T-helper 1 cell treated with Interleukin-12 subunit alpha and Interleukin-12 subunit beta and Interleukin-4 antibody, amounts not matched to agents 30 ng/mL and 1 ng/mL, for 36 hours (primary cell): Measurements from ENCODE around the gene LRP1B. TPM values are rescaled to one million over a fixed set of nuclear protein-coding genes. Genes with fewer than 3 reads are reported as not detected.

Experiments
- intact Hi-C: fragments of 100-400 bp; cut with micrococcal nuclease; formaldehyde crosslinking; loops from one replicate; pipeline ENCODE4 v1.15.1; 2024
- total RNA-seq: library from RNA; stranded (reverse); gene quantifications from 2 replicates; pipeline ENCODE4 v1.2.3, GENCODE V29; 2022

Gene LRP1B
- not detected in 2 replicates for total RNA-seq

GRCh38 chr2:142131010-142131669, at the start of gene LRP1B:
LRP1B (minus strand) TSS chr2:142131016; CDS start chr2:142130729, 287 bp downstream.
- intact Hi-C loops = no loop called here

GRCh38 chr2:142179686-142180085, 48.9 kb upstream of the LRP1B start:
- intact Hi-C loops = no loop called here

GRCh38 chr2:142178604-142179003, 47.8 kb upstream of the LRP1B start:
- intact Hi-C loops = no loop called here

- intact Hi-C loops = no loop called here
Observed at GRCh38 chr2:142176941-142177340, 46.1 kb upstream of the LRP1B start.

GRCh38 chr2:142175813-142176338, 45.1 kb upstream of the LRP1B start:
- intact Hi-C loops = no loop called here

- intact Hi-C loops = no loop called here
Observed at GRCh38 chr2:142174176-142174575, 43.4 kb upstream of the LRP1B start.

GRCh38 chr2:142170847-142171246, 40.0 kb upstream of the LRP1B start:
- intact Hi-C loops = no loop called here

GRCh38 chr2:142165790-142166189, 35.0 kb upstream of the LRP1B start:
- intact Hi-C loops = loop anchor here (10.0 kb wide), 1 partner anchor 819 kb away; no protein-coding TSS in a partner anchor

GRCh38 chr2:142153601-142154000, 22.8 kb upstream of the LRP1B start:
- intact Hi-C loops = no loop called here

GRCh38 chr2:142150453-142150852, 19.6 kb upstream of the LRP1B start:
- intact Hi-C loops = no loop called here

- intact Hi-C loops = no loop called here
Observed at GRCh38 chr2:142144547-142144946, 13.7 kb upstream of the LRP1B start.

GRCh38 chr2:142142595-142142994, 11.8 kb upstream of the LRP1B start:
- intact Hi-C loops = no loop called here

- intact Hi-C loops = no loop called here
Observed at GRCh38 chr2:142140434-142140845, 9.6 kb upstream of the LRP1B start.

GRCh38 chr2:142139384-142139783, 8.6 kb upstream of the LRP1B start:
- intact Hi-C loops = no loop called here

- intact Hi-C loops = no loop called here
Observed at GRCh38 chr2:142136571-142136970, 5.8 kb upstream of the LRP1B start.

GRCh38 chr2:142134911-142135310, 4.1 kb upstream of the LRP1B start:
- intact Hi-C loops = no loop called here

- intact Hi-C loops = no loop called here
Observed at GRCh38 chr2:142130111-142131009, 456 bp downstream of the LRP1B start.

GRCh38 chr2:142128105-142128504, 2.7 kb downstream of the LRP1B start:
- intact Hi-C loops = no loop called here

- intact Hi-C loops = no loop called here
Observed at GRCh38 chr2:142127248-142127647, 3.6 kb downstream of the LRP1B start.

GRCh38 chr2:142124706-142125105, 6.1 kb downstream of the LRP1B start:
- intact Hi-C loops = no loop called here

- intact Hi-C loops = no loop called here
Observed at GRCh38 chr2:142119347-142119746, 11.5 kb downstream of the LRP1B start.

- intact Hi-C loops = no loop called here
Observed at GRCh38 chr2:142112757-142113221, 18.0 kb downstream of the LRP1B start.
